HEK293 (cell line): ENCODE results near the gene MRPS10.

Experiments used
- CTCF ChIA-PET: fragments of 350-600 bp; formaldehyde crosslinking; extraction: SDS; loops from one replicate; lab custom pipeline; 2021; ENCODE audit warnings: antibody characterized with exemption; lab: Yijun Ruan, JAX
- POLR2A ChIA-PET: fragments of 300-600 bp; formaldehyde crosslinking; extraction: SDS; loops from one replicate; lab custom pipeline; 2020; ENCODE audit warnings: antibody characterized with exemption, inconsistent platforms; lab: Yijun Ruan, JAX
- H3K27ac ChIP-seq: fragments of 200-500 bp; sonication (Bioruptor generic); 2 replicates; pipeline ENCODE4 v1.5.1; 2014; ENCODE audit warnings: low read depth, low read length, control low read depth, inconsistent platforms; ENCODE audit errors: extremely low read depth
- H3K36me3 ChIP-seq, 2 experiments: fragments of 200-500 bp in 1 of 2; sonication (Bioruptor generic) in 1 of 2; 1 replicate in 1 of 2; 2 replicates in 1 of 2; pipeline ENCODE4 v1.5.1; 2014 to 2017; ENCODE audit warnings: inconsistent platforms in 2 of 2, low read length in 2 of 2; ENCODE audit not compliant: control insufficient read depth in 2 of 2, insufficient read depth in 1 of 2
- H3K4me1 ChIP-seq: fragments of 200-500 bp; sonication (Bioruptor generic); 2 replicates; pipeline ENCODE4 v1.5.1; 2014; ENCODE audit warnings: mild to moderate bottlenecking, low read length, inconsistent platforms; ENCODE audit not compliant: control insufficient read depth, insufficient read depth
- H3K4me3 ChIP-seq: 2 replicates; pipeline ENCODE4 v1.5.1; 2011; ENCODE audit warnings: low read depth, mild to moderate bottlenecking, control low read depth, low read length, moderate library complexity
- H3K9me3 ChIP-seq: fragments of 200-500 bp; sonication (Bioruptor generic); 2 replicates; pipeline ENCODE4 v1.5.1; 2014; ENCODE audit warnings: low read depth, low read length, inconsistent platforms; ENCODE audit not compliant: control insufficient read depth, insufficient read depth
- PRDM1 ChIP-seq: fragments of 450-650 bp; formaldehyde crosslinking; IDR thresholded peaks from 2 replicates; pipeline ENCODE4; 2016; ENCODE audit warnings: missing biosample characterization, missing genetic modification characterization
- PRDM10 ChIP-seq: fragments of 450-650 bp; formaldehyde crosslinking; IDR thresholded peaks from 2 replicates; pipeline ENCODE4 v1.5.1; 2016; ENCODE audit warnings: missing biosample characterization, missing genetic modification characterization
- SETDB1 ChIP-seq: IDR thresholded peaks from one replicate; pipeline ENCODE4 v1.6.1; 2017; ENCODE audit warnings: mild to moderate bottlenecking, low read length, moderate library complexity, mixed read lengths; ENCODE audit not compliant: insufficient read length
- SP3 ChIP-seq: fragments of 450-650 bp; formaldehyde crosslinking; IDR thresholded peaks from 2 replicates; pipeline ENCODE4 v1.5.1; 2016; ENCODE audit warnings: missing biosample characterization, missing genetic modification characterization
- TRIM28 ChIP-seq: IDR thresholded peaks from 2 replicates; pipeline ENCODE4 v1.6.1; 2011; ENCODE audit warnings: low read length, control low read depth, borderline replicate concordance
- YY1 ChIP-seq: fragments of 450-650 bp; formaldehyde crosslinking; IDR thresholded peaks from 2 replicates; pipeline ENCODE4 v1.5.1; 2018; ENCODE audit warnings: missing biosample characterization, missing genetic modification characterization
- ZBTB17 ChIP-seq: fragments of 450-650 bp; formaldehyde crosslinking; IDR thresholded peaks from 2 replicates; pipeline ENCODE4 v1.5.1; 2016; ENCODE audit warnings: missing biosample characterization, missing genetic modification characterization
- ZIC2 ChIP-seq: fragments of 450-650 bp; formaldehyde crosslinking; IDR thresholded peaks from 2 replicates; pipeline ENCODE4 v1.5.1; 2016; ENCODE audit warnings: missing biosample characterization, missing genetic modification characterization
- ZNF121 ChIP-seq: fragments of 450-650 bp; formaldehyde crosslinking; IDR thresholded peaks from 2 replicates; pipeline ENCODE4 v1.5.1; 2016; ENCODE audit warnings: missing biosample characterization, missing genetic modification characterization
- ZNF146 ChIP-seq: fragments of 450-650 bp; formaldehyde crosslinking; IDR thresholded peaks from 2 replicates; pipeline ENCODE4 v1.5.1; 2016; ENCODE audit warnings: missing biosample characterization, missing genetic modification characterization
- ZNF394 ChIP-seq: fragments of 450-650 bp; formaldehyde crosslinking; IDR thresholded peaks from 2 replicates; pipeline ENCODE4 v1.5.1; 2016; ENCODE audit warnings: missing biosample characterization, missing genetic modification characterization, mild to moderate bottlenecking, moderate library complexity, borderline replicate concordance
- ZNF416 ChIP-seq: fragments of 450-650 bp; formaldehyde crosslinking; IDR thresholded peaks from 2 replicates; pipeline ENCODE4 v1.5.1; 2016; ENCODE audit warnings: missing biosample characterization, missing genetic modification characterization
- ZNF48 ChIP-seq: fragments of 450-650 bp; formaldehyde crosslinking; IDR thresholded peaks from 2 replicates; pipeline ENCODE4 v1.5.1; 2016; ENCODE audit warnings: missing biosample characterization, missing genetic modification characterization
- ZNF555 ChIP-seq: fragments of 450-650 bp; formaldehyde crosslinking; conservative IDR thresholded peaks from 2 replicates; pipeline ENCODE4 v1.5.1; 2017; ENCODE audit warnings: missing biosample characterization, mild to moderate bottlenecking, missing genetic modification characterization, inconsistent platforms
- ZNF600 ChIP-seq: fragments of 450-650 bp; formaldehyde crosslinking; IDR thresholded peaks from 2 replicates; pipeline ENCODE4 v1.5.1; 2016; ENCODE audit warnings: missing biosample characterization, missing genetic modification characterization
- ZNF654 ChIP-seq: fragments of 450-650 bp; formaldehyde crosslinking; IDR thresholded peaks from 2 replicates; pipeline ENCODE4 v1.5.1; 2016; ENCODE audit warnings: low read depth, missing biosample characterization, missing genetic modification characterization
- ZNF660 ChIP-seq: fragments of 450-650 bp; IDR thresholded peaks from 2 replicates; pipeline ENCODE4 v1.5.1; 2018; ENCODE audit warnings: missing biosample characterization, mild to moderate bottlenecking, missing genetic modification characterization
- ZNF670 ChIP-seq: fragments of 450-650 bp; formaldehyde crosslinking; IDR thresholded peaks from 2 replicates; pipeline ENCODE4 v1.5.1; 2016; ENCODE audit warnings: missing biosample characterization, missing genetic modification characterization, low read depth
- ZNF792 ChIP-seq: fragments of 450-650 bp; formaldehyde crosslinking; IDR thresholded peaks from 2 replicates; pipeline ENCODE4 v1.5.1; 2016; ENCODE audit warnings: missing biosample characterization, missing genetic modification characterization
- ZNF830 ChIP-seq: fragments of 450-650 bp; IDR thresholded peaks from 2 replicates; pipeline ENCODE4 v1.5.0; 2018; ENCODE audit warnings: missing biosample characterization, missing genetic modification characterization, low read depth, mild to moderate bottlenecking, moderate library complexity
- TF ChIP-seq, protein P1 (sequence below): fragments of 450-650 bp; formaldehyde crosslinking; IDR thresholded peaks from 2 replicates; pipeline ENCODE4; 2016; ENCODE audit warnings: missing biosample characterization, missing genetic modification characterization
- TF ChIP-seq, protein P2 (sequence below): fragments of 450-650 bp; formaldehyde crosslinking; IDR thresholded peaks from 2 replicates; pipeline ENCODE4 v1.5.1; 2016; ENCODE audit warnings: missing biosample characterization, missing genetic modification characterization

MRPS10 gene

DNA sequence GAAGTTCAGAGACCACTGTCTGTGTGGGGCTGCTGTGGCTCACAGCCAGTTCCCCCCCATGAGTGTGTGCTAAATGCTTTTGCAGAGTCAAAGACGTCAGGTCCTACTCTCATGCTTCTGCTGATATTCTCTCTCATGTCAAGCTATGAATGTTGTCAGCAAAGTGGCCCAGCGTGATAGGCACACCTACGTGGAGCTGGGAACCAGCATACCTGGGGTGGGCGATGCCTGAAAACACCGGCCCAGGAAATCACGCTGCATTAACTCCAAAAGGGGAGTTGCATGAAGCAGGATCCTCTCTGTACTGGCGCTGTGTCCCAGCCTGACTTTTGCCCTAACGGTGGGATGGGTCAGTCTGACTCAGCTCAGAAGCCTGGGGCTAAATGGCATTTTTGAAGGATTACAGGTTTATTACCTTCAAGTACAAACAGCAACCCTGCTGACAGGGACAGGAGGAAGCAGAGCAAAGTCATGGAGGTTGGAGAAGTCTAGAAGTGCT lies 9.0 kb upstream of the MRPS10 start (continued):
- no peak for TF ChIP-seq ZNF830 (tag by site-specific recombination)

- H3K9me3 ChIP-seq, result no peaks in the 10 kb centered on the region
- ChIA-PET POLR2A (interaction anchor here (1.2 to 1.7 kb wide), 7 partner anchors 9 to 439 kb away, joined by 3 to 6 read pairs (median 4); partner anchors contain the start of genes MRPS10, TAF8, TOMM6 and UBR2), CTCF (interaction anchor here (0.6 to 5.2 kb wide), 11 partner anchors 9 to 858 kb away, joined by 3 to 46 read pairs (median 3); partner anchors contain the start of genes MRPS10 and TOMM6)
- H3K36me3 ChIP-seq, result no peaks in the 10 kb centered on the region
- H3K27ac ChIP-seq, result peak overlapping the region; percentile 34; the same call in 1 of the 2 replicates
- H3K4me1 ChIP-seq, result peaks cover 16% of the 10 kb centered on the region
- no peak for TF ChIP-seq ZNF394 (tag by site-specific recombination)
- TF ChIP-seq, protein P1, sequence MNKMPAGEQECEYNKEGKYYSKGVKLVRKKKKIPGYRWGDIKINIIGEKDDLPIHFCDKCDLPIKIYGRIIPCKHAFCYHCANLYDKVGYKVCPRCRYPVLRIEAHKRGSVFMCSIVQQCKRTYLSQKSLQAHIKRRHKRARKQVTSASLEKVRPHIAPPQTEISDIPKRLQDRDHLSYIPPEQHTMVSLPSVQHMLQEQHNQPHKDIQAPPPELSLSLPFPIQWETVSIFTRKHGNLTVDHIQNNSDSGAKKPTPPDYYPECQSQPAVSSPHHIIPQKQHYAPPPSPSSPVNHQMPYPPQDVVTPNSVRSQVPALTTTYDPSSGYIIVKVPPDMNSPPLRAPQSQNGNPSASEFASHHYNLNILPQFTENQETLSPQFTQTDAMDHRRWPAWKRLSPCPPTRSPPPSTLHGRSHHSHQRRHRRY (tag by site-specific recombination), result no peak
- TF ChIP-seq ZNF654, result no peak
- peak; percentile 25; the same call in 1 of the 2 replicates for TF ChIP-seq ZBTB17 (tag by site-specific recombination)
- TF ChIP-seq ZNF121 (tag by site-specific recombination), result no peak
- no peak for TF ChIP-seq ZNF48
- peak; percentile 73 for TF ChIP-seq PRDM10 (tag by site-specific recombination)
- TF ChIP-seq TRIM28, result 0 out of 2 replicates have a peak, but pooled peaks have one; percentile 7
- TF ChIP-seq ZNF600 (tag by site-specific recombination), result peak; percentile 23; the same call in 1 of the 2 replicates
- H3K4me3 ChIP-seq, result no peak overlapping the region
Observed at GRCh38 chr6:42226161-42226611, 8.5 kb upstream of the MRPS10 start.

- H3K4me1 ChIP-seq, result peaks cover 16% of the 10 kb centered on the region
- CTCF ChIA-PET, result interaction anchor here (0.7 to 5.2 kb wide), 5 partner anchors 11 to 501 kb away, joined by 3 to 46 read pairs (median 3); partner anchors contain the start of gene TOMM6
- peak; percentile 51 for TF ChIP-seq ZNF600 (tag by site-specific recombination)
- TF ChIP-seq YY1, result no peak
- no peak for TF ChIP-seq ZNF146 (tag by site-specific recombination)
- TF ChIP-seq ZNF416 (tag by site-specific recombination), result no peak
- TF ChIP-seq PRDM1, result no peak
Observed at GRCh38 chr6:42225419-42225818, 7.8 kb upstream of the MRPS10 start.

GRCh38 chr6:42225029-42225339 lies 7.3 kb upstream of the MRPS10 start:
- Histone ChIP-seq H3K27ac (0 out of 2 replicates have a peak overlapping the region, but pooled peaks have one; percentile 6), H3K4me3 (no peak overlapping the region), H3K9me3 (no peaks in the 10 kb centered on the region), H3K4me1 (peaks cover 16% of the 10 kb centered on the region), H3K36me3 (no peaks in the 10 kb centered on the region)
- CTCF ChIA-PET, result interaction anchor here (0.8 to 5.2 kb wide), 4 partner anchors 10 to 501 kb away, joined by 3 to 46 read pairs (median 12); no protein-coding TSS in a partner anchor
- POLR2A ChIA-PET, result no interaction called here
- TF ChIP-seq SETDB1, result no peak
- 0 out of 2 replicates have a peak, but pooled peaks have one; percentile 6 for TF ChIP-seq ZNF660 (tag by site-specific recombination)
- TF ChIP-seq ZIC2, result no peak
- TF ChIP-seq, protein P2, sequence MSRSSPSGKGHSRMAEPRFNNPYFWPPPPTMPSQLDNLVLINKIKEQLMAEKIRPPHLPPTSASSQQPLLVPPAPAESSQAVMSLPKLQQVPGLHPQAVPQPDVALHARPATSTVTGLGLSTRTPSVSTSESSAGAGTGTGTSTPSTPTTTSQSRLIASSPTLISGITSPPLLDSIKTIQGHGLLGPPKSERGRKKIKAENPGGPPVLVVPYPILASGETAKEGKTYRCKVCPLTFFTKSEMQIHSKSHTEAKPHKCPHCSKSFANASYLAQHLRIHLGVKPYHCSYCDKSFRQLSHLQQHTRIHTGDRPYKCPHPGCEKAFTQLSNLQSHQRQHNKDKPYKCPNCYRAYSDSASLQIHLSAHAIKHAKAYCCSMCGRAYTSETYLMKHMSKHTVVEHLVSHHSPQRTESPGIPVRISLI, result peak; percentile 69
- TF ChIP-seq ZNF792, result no peak
- TF ChIP-seq SP3 (tag by site-specific recombination), result 0 out of 2 replicates have a peak, but pooled peaks have one; percentile 6
- no peak for TF ChIP-seq ZNF555 (tag by site-specific recombination)
- TF ChIP-seq ZNF670 (tag by site-specific recombination), result no peak
- TF ChIP-seq, all 188 proteins: peak for 3

More at GRCh38 chr6:42225419-42225818, 7.8 kb upstream of the MRPS10 start:
- Histone ChIP-seq H3K27ac (no peak overlapping the region), H3K36me3 (no peaks in the 10 kb centered on the region), H3K4me3 (no peak overlapping the region), H3K9me3 (no peaks in the 10 kb centered on the region)
- POLR2A ChIA-PET, result interaction anchor here (1.4 kb wide), 1 partner anchor 8 kb away, joined by 5 read pairs; the partner anchor contains the start of gene MRPS10
